Uterus (tissue), 4 donors: ENCODE results near the gene PPP2R3A. TPM values are rescaled to one million over a fixed set of nuclear protein-coding genes. Genes with fewer than 3 reads are reported as not detected.

Source experiments
- DNase-seq, 2 donors: peaks; one replicate each; pipeline ENCODE4 v3.0.0-alpha.2; 2019 to 2020
- H3K27ac ChIP-seq, 2 donors: fragments of 200-600 bp; sonication (generic); 1 replicate in 1 of 2; 2 replicates in 1 of 2; pipeline ENCODE4 v1.5.1; 2016 to 2018
- H3K27me3 ChIP-seq, 2 donors: fragments of 200-600 bp; sonication (generic); one replicate each; pipeline ENCODE4 v1.5.1; 2018 to 2019; ENCODE audit warnings: control low read depth in 1 of 2
- H3K36me3 ChIP-seq, 2 donors: fragments of 200-600 bp; sonication (generic); one replicate each; pipeline ENCODE4 v1.5.1; 2019; ENCODE audit warnings: control low read depth in 1 of 2
- H3K4me1 ChIP-seq, 2 donors: fragments of 200-600 bp; sonication (generic); one replicate each; pipeline ENCODE4 v1.5.1; 2018 to 2019; ENCODE audit warnings: control low read depth in 1 of 2
- H3K4me3 ChIP-seq, 2 donors: fragments of 200-600 bp; sonication (generic); 1 replicate in 1 of 2; 2 replicates in 1 of 2; pipeline ENCODE4 v1.5.1; 2018 to 2019; ENCODE audit warnings: mild to moderate bottlenecking in 1 of 2
- H3K9me3 ChIP-seq, 2 donors: fragments of 200-600 bp; sonication (generic); one replicate each; pipeline ENCODE4 v1.5.1; 2019; ENCODE audit warnings: control low read depth in 1 of 2
- POLR2A ChIP-seq, 2 donors: fragments of 450-650 bp; IDR thresholded peaks; one replicate each; pipeline ENCODE4 v1.6.1; 2016; ENCODE audit warnings: antibody characterized with exemption in 2 of 2, mild to moderate bottlenecking in 1 of 2, moderate library complexity in 1 of 2
- intact Hi-C: fragments of 100-400 bp; cut with DNase I; formaldehyde crosslinking; loops from one replicate; pipeline ENCODE4 v1.15.1; 2023; ENCODE audit warnings: low total_unique reads
- total RNA-seq, 4 donors: library from RNA; depleted of rRNA in 3 of 4; stranded (reverse); fragments of >200 nt in 3 of 4; gene quantifications; one replicate each; pipeline versions ENCODE4 v1.1.0 to v1.2.4, GENCODE V29; 2014 to 2023
- TF ChIP-seq, protein P1 (sequence below), 4 experiments: fragments of 200-600 bp in 2 of 4; fragments of 450-650 bp in 2 of 4; sonication (generic) in 2 of 4; IDR thresholded peaks; one replicate each; pipeline ENCODE4 v1.5.1; 2016 to 2019; ENCODE audit warnings: antibody characterized with exemption in 4 of 4, mild to moderate bottlenecking in 2 of 4, moderate library complexity in 1 of 4
- donor health status: DM: yes; HTN: yes; CAD: no.

Gene PPP2R3A
- total RNA-seq, 4 donors from 2014 or later = 8.5 to 22.9 (median 18.1) TPM

DNA sequence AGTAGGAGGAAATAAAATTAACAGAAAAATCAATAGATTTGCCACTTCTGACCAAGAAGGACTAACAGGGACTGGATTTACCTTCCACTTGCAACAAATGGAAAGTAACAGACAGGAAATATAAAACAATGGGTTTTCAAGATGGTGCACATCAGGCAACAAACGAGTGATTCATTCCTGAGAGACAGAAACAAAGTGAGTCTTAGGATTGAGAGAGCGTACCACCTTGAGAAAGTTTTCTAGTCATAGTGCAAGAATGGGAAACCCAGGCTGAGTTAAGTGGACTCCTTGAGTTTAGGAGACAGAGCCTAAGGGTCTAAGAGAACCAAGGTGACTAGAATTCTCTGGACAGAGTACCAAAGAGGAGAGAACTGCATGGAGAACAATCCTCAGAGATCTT, 101.7 kb downstream of the PPP2R3A start:
- Histone ChIP-seq H3K27me3 (no peaks in the 10 kb centered on the region), H3K4me1 (no peaks in the 10 kb centered on the region), H3K9me3 (no peaks in the 10 kb centered on the region), H3K4me3 (no peak overlapping the region), H3K27ac (no peak overlapping the region), H3K36me3 (no peaks in the 10 kb centered on the region)
- TF ChIP-seq, protein P1, sequence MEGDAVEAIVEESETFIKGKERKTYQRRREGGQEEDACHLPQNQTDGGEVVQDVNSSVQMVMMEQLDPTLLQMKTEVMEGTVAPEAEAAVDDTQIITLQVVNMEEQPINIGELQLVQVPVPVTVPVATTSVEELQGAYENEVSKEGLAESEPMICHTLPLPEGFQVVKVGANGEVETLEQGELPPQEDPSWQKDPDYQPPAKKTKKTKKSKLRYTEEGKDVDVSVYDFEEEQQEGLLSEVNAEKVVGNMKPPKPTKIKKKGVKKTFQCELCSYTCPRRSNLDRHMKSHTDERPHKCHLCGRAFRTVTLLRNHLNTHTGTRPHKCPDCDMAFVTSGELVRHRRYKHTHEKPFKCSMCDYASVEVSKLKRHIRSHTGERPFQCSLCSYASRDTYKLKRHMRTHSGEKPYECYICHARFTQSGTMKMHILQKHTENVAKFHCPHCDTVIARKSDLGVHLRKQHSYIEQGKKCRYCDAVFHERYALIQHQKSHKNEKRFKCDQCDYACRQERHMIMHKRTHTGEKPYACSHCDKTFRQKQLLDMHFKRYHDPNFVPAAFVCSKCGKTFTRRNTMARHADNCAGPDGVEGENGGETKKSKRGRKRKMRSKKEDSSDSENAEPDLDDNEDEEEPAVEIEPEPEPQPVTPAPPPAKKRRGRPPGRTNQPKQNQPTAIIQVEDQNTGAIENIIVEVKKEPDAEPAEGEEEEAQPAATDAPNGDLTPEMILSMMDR (IDR thresholded peaks at IDR 0.05) = no peak
- no peak for TF ChIP-seq POLR2A (IDR thresholded peaks at IDR 0.05)
- intact Hi-C loops = no loop called here
- no peak for DNase-seq

DNA sequence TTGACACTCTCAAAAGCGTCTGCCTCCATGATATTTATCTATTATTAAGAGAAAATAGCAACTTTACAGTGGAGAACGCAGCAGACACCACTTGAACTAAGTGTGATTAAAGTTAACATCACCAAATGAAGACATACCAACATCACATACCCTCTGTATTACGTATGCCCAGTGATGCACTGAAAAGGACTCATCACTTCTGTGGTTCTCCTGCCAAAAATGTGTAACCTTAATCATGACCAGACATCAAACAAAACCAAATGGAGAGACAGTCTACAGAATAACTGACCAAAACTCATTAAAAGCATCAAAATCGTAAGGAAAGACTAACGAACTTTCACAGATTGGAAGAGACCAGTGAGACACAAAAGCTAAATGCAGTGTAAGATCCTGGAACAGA, 103.2 kb downstream of the PPP2R3A start:
- intact Hi-C loops = no loop called here
- Histone ChIP-seq H3K27me3 (no peaks in the 10 kb centered on the region), H3K9me3 (no peaks in the 10 kb centered on the region), H3K4me1 (no peaks in the 10 kb centered on the region), H3K27ac (peak overlapping the region; percentile 72 to 92), H3K4me3 (no peak overlapping the region), H3K36me3 (no peaks in the 10 kb centered on the region)
- no peak for DNase-seq
- no peak for TF ChIP-seq POLR2A (IDR thresholded peaks at IDR 0.05)
- TF ChIP-seq, protein P1 (IDR thresholded peaks at IDR 0.05) = no peak

DNA sequence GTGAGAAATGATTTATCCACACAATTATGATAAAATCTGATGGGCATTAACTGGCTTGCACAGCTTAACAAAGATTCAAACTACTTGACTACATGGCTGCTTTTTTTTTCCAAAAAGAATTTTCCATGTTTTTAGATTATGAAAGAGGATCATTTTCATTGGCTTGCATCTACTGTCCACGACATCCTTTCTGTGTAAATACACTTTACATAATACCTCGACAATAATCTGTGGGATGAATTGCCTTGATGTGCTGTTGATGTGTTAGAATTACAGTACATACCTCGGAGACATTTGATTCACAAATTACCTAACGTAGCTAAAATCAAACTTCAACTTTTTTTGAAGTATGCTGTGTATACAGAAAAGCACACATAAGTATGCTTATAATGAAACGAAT, 104.4 kb downstream of the PPP2R3A start:
- peak overlapping the region; percentile 72 to 92 for H3K27ac ChIP-seq
- TF ChIP-seq, protein P1 (IDR thresholded peaks at IDR 0.05) = no peak
- no peak for TF ChIP-seq POLR2A (IDR thresholded peaks at IDR 0.05)
- H3K27me3 ChIP-seq = no peaks in the 10 kb centered on the region
- no peaks in the 10 kb centered on the region for H3K9me3 ChIP-seq
- intact Hi-C loops = no loop called here
- no peaks in the 10 kb centered on the region for H3K36me3 ChIP-seq
- no peaks in the 10 kb centered on the region for H3K4me1 ChIP-seq
- no peak for DNase-seq
- H3K4me3 ChIP-seq = no peak overlapping the region

DNA sequence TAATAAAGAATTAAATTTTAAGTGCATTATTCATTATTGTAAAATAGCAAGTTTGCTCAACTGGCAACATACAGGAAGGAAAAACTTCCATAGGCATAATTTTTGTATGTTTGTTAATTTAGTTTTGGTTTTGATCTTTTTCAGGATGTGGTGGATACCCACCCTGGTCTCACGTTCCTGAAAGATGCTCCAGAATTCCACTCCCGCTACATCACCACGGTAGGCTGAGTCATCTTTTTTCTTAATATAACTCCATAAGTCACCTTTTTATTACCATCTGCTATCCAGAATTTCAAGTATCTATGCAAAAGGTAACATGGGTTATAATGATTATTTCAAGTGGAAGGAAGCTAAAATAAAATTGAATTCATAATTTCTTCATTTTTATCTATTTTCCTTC, 104.8 kb downstream of the PPP2R3A start:
- Histone ChIP-seq H3K4me3 (no peak overlapping the region), H3K36me3 (no peaks in the 10 kb centered on the region), H3K4me1 (no peaks in the 10 kb centered on the region), H3K27ac (peak overlapping the region; percentile 72 to 92), H3K27me3 (no peaks in the 10 kb centered on the region), H3K9me3 (no peaks in the 10 kb centered on the region)
- intact Hi-C loops = no loop called here
- DNase-seq = peak in 1 of 2 donors; percentile 51
- no peak for TF ChIP-seq POLR2A (IDR thresholded peaks at IDR 0.05)
- TF ChIP-seq, protein P1 (IDR thresholded peaks at IDR 0.05) = no peak

DNA sequence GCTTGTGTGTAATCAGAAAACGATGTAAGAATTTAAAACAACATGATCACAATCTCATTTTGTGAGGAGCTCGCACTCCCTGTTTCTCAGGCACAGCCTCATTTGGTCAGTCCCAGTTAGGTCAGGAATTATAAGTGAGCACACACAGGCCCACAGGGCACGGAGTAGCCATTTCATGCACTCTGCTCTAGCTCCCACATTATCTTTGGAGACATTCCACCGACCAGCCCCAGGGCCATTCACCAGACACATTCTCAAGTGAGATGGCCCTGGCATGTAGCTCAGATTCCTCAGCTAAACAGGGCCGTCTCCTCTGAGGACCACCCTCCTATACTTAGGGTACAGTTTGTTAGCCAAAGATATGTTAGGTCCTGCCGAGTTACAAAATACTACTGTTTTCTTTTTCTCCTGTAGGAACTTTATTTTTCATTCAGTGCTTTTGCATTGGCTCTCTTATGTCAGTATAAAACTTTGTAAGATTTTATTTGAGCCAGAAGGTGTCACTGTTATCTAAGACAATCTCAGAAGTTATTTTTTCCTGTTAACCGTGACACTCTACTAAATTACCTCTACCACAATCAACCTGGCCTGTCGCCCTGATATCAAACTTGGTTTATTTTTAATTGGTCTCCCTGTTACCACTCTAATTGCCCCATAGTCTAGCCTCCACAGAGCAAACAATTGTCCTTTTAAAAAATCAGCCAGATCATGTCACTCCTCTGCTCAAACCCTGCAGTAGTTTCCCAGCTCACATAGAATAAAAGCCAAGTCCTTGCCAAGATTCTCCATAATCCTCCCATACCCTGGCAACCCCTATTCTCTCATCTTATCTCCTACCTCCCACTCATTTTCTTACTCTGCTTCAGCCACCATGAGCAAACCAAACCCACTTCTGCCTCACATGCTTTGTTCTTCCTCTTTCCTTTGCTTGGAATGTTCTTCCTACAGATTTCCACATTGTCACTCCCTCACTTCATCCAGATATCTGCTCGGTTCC, 105.7 kb downstream of the PPP2R3A start:
- peak; percentile 27 to 34 for DNase-seq
- H3K27ac ChIP-seq = peak overlapping the region; percentile 72 to 92
- H3K27me3 ChIP-seq = no peaks in the 10 kb centered on the region
- no peak overlapping the region for H3K4me3 ChIP-seq
- H3K36me3 ChIP-seq = no peaks in the 10 kb centered on the region
- no peaks in the 10 kb centered on the region for H3K4me1 ChIP-seq
- no peaks in the 10 kb centered on the region for H3K9me3 ChIP-seq
- no peak for TF ChIP-seq POLR2A (IDR thresholded peaks at IDR 0.05)
- TF ChIP-seq, protein P1 (IDR thresholded peaks at IDR 0.05) = peak in 1 of 4 experiments; percentile 11
- intact Hi-C loops = no loop called here
